GM10266 (cell line): ENCODE results near the gene MSH4.
"Not testable (repeated sequence)": the region's sequence is repeated elsewhere in the genome, so short reads cannot be mapped to it uniquely, and the experiment has no call there.

Experiments
- DNase-seq: peaks from one replicate; pipeline ENCODE4 v3.0.0; 2012; ENCODE audit errors: extremely low spot score
- TF ChIP-seq, protein P1 (sequence below): IDR thresholded peaks from 2 replicates; pipeline ENCODE4 v1.5.1; 2012; ENCODE audit warnings: mild to moderate bottlenecking, low read depth; ENCODE audit not compliant: control insufficient read depth, insufficient read depth; ENCODE audit errors: missing control alignments

MSH4 gene

DNA sequence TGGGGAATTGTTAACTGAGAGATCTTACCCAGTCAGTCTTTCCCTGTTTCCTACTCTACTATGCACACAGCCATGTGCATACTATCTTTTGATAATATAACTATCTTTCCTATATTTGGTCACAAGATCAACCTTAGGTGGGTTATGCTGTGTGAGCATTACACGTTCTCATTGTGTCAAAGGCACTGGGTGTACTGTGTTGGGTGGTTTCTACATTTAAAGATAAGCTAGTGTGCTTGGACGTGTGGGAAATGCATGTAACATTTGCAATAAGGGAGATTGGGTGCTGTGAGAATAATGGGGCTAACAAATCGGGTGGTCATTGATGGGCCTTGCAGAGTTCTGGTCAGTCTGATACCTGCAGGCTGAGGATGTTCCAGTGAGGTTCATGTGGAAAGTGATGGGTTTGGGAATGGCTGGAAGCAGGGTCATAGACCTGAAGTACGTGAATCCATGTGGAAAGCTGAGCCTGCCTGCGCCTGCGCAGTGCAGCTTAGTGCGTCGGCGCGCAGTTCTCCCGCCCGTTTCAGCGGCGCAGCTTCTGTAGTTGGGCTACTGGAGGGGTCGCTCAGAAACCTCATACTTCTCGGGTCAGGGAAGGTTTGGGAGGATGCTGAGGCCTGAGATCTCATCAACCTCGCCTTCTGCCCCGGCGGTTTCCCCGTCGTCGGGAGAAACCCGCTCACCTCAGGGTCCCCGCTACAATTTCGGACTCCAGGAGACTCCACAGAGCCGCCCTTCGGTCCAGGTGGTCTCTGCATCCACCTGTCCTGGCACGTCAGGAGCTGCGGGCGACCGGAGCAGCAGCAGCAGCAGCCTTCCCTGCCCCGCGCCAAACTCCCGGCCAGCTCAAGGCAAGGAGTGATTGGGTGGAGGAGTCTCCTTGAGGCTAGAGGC lies at the start of gene MSH4:
MSH4 (plus strand) TSS at position 507 of the 897 bp plus-strand sequence; CDS start at position 611, 104 bp downstream.
- TF ChIP-seq, protein P1, sequence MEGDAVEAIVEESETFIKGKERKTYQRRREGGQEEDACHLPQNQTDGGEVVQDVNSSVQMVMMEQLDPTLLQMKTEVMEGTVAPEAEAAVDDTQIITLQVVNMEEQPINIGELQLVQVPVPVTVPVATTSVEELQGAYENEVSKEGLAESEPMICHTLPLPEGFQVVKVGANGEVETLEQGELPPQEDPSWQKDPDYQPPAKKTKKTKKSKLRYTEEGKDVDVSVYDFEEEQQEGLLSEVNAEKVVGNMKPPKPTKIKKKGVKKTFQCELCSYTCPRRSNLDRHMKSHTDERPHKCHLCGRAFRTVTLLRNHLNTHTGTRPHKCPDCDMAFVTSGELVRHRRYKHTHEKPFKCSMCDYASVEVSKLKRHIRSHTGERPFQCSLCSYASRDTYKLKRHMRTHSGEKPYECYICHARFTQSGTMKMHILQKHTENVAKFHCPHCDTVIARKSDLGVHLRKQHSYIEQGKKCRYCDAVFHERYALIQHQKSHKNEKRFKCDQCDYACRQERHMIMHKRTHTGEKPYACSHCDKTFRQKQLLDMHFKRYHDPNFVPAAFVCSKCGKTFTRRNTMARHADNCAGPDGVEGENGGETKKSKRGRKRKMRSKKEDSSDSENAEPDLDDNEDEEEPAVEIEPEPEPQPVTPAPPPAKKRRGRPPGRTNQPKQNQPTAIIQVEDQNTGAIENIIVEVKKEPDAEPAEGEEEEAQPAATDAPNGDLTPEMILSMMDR, result no peak
- no peak for DNase-seq

DNA sequence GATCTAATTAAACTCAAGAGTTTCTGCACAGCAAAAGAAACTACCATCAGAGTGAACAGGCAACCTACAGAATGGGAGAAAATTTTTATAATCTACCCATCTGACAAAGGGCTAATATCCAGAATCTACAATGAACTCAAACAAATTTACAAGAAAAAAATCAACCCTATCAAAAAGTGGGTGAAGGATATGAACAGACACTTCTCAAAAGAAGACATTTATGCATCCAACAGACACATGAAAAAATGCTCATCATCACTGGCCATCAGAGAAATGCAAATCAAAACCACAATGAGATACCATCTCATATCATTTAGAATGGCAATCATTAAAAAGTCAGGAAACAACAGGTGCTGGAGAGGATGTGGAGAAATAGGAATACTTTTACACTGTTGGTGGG lies 39.5 kb upstream of the MSH4 start:
- not testable (repeated sequence) for DNase-seq

DNA sequence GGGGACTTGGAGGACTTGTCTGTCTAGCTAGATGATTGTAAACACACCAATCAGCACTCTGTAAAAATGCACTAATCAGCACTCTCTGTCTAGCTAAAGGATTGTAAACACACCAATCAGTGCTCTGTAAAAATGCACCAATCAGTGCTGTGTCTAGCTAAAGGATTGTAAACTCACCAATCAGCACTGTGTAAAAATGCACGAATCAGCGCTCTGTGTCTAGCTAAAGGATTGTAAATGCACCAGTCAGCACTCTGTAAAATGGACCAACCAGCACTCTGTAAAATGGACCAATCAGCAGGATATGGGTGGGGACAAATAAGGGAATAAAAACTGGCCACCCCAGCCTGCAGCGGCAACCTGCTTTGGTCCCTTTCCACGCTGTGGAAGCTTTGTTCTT lies 38.1 kb upstream of the MSH4 start:
- DNase-seq, result not testable (repeated sequence)

DNA sequence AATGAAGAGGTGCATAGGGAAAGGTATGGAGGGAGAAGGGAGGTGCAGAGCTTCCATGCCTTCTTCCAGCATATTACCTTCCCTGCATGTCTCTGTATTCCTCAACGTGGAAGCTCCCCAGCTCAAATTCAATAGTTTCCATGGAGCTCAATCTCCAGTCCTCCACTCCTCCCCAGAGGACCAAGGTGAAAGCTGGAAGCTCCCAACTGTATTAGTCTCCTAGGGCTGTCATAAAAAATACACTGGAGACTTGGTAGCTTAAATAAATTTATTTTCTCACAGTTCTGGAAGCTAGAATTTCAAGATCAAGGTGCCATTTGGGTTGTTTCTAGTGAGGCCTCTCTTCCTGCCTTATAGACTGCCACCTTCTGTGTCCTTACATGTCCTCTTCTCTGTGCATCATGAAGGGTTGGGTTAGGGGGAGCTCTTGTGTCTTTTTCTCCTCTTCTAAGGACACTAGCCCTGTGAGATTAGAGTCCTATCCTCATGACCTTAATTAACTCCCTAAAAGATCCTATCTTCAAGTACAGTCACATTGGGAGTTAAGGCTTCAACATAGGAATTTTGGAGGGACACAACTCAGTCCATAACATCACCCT lies 32.5 kb upstream of the MSH4 start:
- DNase-seq, result no peak

DNA sequence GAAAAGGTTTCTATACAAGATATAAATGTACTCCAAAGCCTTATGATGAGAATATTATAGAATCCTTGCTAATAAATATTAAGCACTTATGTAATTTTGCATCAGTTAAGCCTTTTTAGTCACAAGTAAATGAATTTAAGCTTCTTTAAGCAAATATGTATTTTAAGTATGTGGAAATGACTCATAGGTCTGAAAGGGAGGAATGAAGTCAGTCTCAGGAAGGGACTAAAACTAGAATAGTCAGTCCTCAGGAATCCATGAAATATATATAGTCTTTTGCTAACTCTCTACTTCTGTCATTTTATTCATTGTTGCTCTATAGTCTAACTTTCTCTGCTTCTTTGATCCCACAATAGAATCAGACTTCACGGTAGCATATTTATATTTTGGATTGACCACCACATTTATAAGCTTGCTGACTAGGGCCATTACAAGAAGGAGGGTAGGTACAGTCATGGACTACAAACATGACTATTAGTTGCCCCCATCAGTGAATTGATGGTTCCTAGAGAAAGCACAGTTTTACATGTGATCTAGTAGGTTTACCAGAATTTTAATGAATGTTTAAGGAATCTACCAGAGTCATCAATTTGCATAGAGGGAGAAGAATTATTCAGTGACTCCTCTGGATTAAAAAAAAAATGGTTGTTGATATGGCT lies 30.9 kb upstream of the MSH4 start:
- TF ChIP-seq, protein P1, result no peak
- no peak for DNase-seq

More for the DNA sequence above, 32.5 kb upstream of the MSH4 start:
- TF ChIP-seq, protein P1, result no peak

DNA sequence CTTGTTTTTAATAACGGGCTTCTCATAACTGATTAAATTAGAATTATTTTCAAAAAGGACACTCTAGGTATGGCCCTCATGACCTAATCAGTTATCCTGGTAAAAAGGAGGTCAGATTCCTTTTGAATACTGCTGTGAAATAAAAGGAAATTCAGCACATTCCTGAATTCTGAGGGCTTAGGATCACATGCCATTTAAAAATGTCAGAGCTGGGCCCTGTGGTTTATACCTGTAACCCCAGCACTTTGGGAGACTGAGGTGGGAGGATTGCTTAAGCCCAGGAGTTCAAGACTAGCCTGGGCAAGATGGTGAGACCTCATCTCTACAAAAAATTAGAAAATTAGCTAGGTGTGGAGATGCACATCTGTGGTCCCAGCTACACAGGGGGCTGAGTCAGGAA lies 28.7 kb upstream of the MSH4 start:
- TF ChIP-seq, protein P1, result no peak
- no peak for DNase-seq

DNA sequence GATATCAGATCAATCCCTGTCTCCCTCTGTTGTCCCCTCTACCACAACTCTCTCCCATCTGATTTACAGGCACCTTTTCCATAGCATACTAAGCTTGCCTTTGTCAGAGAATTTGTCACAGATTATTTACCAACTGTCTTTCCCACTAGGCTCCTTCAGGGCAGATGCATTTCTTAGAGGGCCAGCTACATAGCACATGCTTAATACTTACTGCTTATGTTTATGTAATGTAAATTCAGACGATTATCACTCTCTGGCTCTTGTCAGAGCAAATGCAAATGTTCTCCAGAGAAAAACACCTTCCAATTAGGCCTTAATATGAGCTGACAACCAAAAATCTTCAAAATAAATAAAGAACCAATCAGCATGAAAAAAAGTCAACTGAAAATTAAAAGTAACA lies 25.9 kb upstream of the MSH4 start:
- DNase-seq, result no peak
- TF ChIP-seq, protein P1, result no peak

DNA sequence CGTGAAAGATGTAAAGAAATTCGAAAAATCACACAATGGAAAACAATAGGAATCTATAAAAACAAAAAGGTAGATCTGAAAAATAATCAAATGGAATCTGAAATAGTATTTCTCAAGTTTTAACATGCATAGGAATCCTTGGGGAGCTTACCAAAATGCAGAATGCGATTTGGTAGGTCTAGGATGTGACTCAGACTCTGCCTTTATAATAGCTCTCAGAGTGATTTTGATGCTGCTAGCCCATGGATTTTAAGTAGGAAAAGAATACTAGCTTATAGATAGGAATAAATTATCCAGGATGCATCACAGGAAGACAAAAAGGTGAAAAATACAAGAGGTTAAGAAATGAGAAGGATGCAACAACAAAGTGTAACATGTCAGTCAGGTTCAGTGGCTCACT lies 24.7 kb upstream of the MSH4 start:
- no peak for DNase-seq
- TF ChIP-seq, protein P1, result no peak

DNA sequence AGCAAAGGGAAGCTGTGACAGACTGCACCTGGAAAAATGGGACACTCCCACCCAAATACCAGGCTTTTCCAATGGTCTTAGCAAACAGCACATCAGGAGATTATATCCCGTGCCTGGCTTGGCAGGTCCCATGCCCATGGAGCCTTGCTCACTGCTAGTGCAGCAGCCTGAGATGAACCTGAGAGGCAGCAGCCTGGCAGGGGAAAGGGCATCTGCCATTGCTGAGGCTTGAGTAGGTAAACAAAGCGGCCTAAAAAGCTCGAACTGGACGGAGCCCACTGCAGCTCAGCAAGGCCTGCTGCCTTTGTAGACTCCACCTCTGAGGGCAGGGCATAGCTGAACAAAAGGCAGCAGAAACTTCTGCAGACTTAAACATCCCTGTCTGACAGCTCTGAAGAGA lies 18.9 kb upstream of the MSH4 start:
- not testable (repeated sequence) for DNase-seq

DNA sequence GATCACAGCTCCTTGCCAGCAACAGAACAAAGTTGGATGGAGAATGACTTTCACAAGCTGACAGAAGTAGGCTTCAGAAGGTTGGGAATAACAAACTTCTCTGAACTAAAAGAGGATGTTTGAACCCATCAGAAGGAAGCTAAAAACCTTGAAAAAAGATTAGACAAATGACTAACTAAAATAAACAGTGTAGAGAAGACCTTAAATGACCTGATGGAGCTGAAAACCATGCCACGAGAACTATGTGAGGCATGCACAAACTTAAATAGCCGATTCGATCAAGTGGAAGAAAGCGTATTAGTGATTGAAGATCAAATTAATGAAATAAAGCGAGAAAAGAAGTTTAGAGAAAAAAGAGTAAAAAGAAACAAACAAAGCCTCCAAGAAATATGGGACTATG lies 18.0 kb upstream of the MSH4 start:
- DNase-seq, result not testable (repeated sequence)

DNA sequence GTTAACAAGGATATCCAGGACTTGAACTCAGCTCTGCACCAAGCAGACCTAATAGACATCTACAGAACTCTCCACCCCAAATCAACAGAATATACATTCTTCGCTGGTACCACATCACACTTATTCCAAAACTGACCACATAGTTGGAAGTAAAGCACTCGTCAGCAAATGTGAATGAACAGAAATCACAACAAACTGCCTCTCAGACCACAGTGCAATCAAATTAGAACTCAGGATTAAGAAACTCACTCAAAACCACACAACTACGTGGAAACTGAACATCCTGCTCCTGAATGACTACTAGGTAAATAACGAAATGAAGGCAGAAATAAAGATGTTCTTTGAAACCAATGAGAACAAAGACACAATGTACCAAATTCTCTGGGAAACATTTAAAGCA lies 16.5 kb upstream of the MSH4 start:
- not testable (repeated sequence) for DNase-seq

DNA sequence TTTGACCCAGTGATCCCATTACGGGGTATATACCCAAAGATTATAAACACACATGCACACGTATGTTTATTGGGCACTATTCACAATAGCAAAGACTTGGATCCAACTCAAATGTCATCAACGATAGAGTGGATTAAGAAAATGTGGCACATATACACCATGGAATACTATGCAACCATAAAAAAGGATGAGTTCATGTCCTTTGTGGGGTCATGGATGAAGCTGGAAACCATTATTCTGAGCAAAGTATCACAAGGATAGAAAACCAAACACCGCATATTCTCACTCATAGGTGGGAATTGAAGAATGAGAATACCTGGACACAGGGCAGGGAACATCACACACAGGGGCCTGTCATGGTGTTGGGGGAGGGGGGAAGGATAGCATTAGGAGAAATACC lies 12.8 kb upstream of the MSH4 start:
- DNase-seq, result not testable (repeated sequence)
